H9 (cell line): ENCODE measurements around the gene ADORA3. TPM values are rescaled to one million over a fixed set of nuclear protein-coding genes. Genes with fewer than 3 reads are reported as not detected.

ENCODE experiments used
- DNase-seq: peaks from one replicate; pipeline ENCODE4 v3.0.0-alpha.2; 2017
- H2AFZ ChIP-seq: one replicate; pipeline ENCODE4 v1.6.1; 2013; ENCODE audit warnings: mild to moderate bottlenecking, low read length, control low read depth, moderate library complexity
- H2AK5ac ChIP-seq: 2 replicates; pipeline ENCODE4 v1.6.1; 2013; ENCODE audit warnings: low read length, control low read depth, mixed read lengths; ENCODE audit not compliant: insufficient read length
- H2BK120ac ChIP-seq: one replicate; pipeline ENCODE4 v1.6.1; 2013; ENCODE audit warnings: low read depth, mild to moderate bottlenecking, low read length, control low read depth, inconsistent platforms; ENCODE audit not compliant: poor library complexity, severe bottlenecking
- H2BK12ac ChIP-seq: 2 replicates; pipeline ENCODE4 v1.6.1; 2013; ENCODE audit warnings: low read length, control low read depth, mixed read lengths, low read depth; ENCODE audit not compliant: insufficient read length
- H2BK15ac ChIP-seq: 2 replicates; pipeline ENCODE4 v1.6.1; 2013; ENCODE audit warnings: low read depth, low read length, control low read depth
- H2BK20ac ChIP-seq: one replicate; pipeline ENCODE4 v1.6.1; 2013; ENCODE audit warnings: low read depth, mild to moderate bottlenecking, low read length, control low read depth, inconsistent platforms; ENCODE audit not compliant: poor library complexity, severe bottlenecking
- H2BK5ac ChIP-seq: 2 replicates; pipeline ENCODE4 v1.6.1; 2013; ENCODE audit warnings: low read length, control low read depth, mixed read lengths; ENCODE audit not compliant: insufficient read length
- H3K14ac ChIP-seq: 2 replicates; pipeline ENCODE4 v1.6.1; 2013; ENCODE audit warnings: low read length, control low read depth; ENCODE audit not compliant: insufficient read depth
- H3K18ac ChIP-seq: 2 replicates; pipeline ENCODE4 v1.6.1; 2013; ENCODE audit warnings: low read depth, mild to moderate bottlenecking, mixed read lengths, low read length, control low read depth; ENCODE audit not compliant: insufficient read length
- H3K23ac ChIP-seq: 2 replicates; pipeline ENCODE4 v1.6.1; 2013; ENCODE audit warnings: low read length, control low read depth, mixed read lengths, low read depth; ENCODE audit not compliant: insufficient read length
- H3K23me2 ChIP-seq: 2 replicates; pipeline ENCODE4 v1.6.1; 2013; ENCODE audit warnings: low read depth, mild to moderate bottlenecking, mixed read lengths, low read length, control low read depth; ENCODE audit not compliant: insufficient read length, poor library complexity, severe bottlenecking
- H3K27ac ChIP-seq: 2 replicates; pipeline ENCODE4 v1.5.1; 2013; ENCODE audit warnings: low read length, control low read depth, mixed read lengths, low read depth; ENCODE audit not compliant: insufficient read length
- H3K27me3 ChIP-seq: 2 replicates; pipeline ENCODE4 v1.6.1; 2013; ENCODE audit warnings: low read length, control low read depth, inconsistent platforms; ENCODE audit not compliant: insufficient read depth
- H3K4ac ChIP-seq: 2 replicates; pipeline ENCODE4 v1.6.1; 2013; ENCODE audit warnings: low read depth, mild to moderate bottlenecking, control low read depth, inconsistent platforms, low read length, moderate library complexity
- H3K4me1 ChIP-seq: 2 replicates; pipeline ENCODE4 v1.6.1; 2013; ENCODE audit warnings: low read length, control low read depth, inconsistent platforms; ENCODE audit not compliant: insufficient read depth
- H3K4me2 ChIP-seq: 2 replicates; pipeline ENCODE4 v1.6.1; 2013; ENCODE audit warnings: low read length, control low read depth, mixed read lengths; ENCODE audit not compliant: insufficient read length, insufficient read depth
- H3K56ac ChIP-seq: 2 replicates; pipeline ENCODE4 v1.6.1; 2013; ENCODE audit warnings: low read depth, mild to moderate bottlenecking, mixed read lengths, low read length, control low read depth; ENCODE audit not compliant: insufficient read length
- H3K79me1 ChIP-seq: 2 replicates; pipeline ENCODE4 v1.6.1; 2013; ENCODE audit warnings: low read depth, mild to moderate bottlenecking, moderate library complexity, low read length, control low read depth, inconsistent platforms; ENCODE audit not compliant: insufficient read depth, poor library complexity, severe bottlenecking
- H3K79me2 ChIP-seq: 2 replicates; pipeline ENCODE4 v1.6.1; 2013; ENCODE audit warnings: low read length, control low read depth, inconsistent platforms; ENCODE audit not compliant: insufficient read depth
- H3K9ac ChIP-seq: 2 replicates; pipeline ENCODE4 v1.6.1; 2013; ENCODE audit warnings: low read length, control low read depth, mixed read lengths; ENCODE audit not compliant: insufficient read length; ENCODE audit errors: extremely low read depth
- H3K9me3 ChIP-seq: one replicate; pipeline ENCODE4 v1.6.1; 2013; ENCODE audit warnings: low read depth, low read length, inconsistent platforms; ENCODE audit not compliant: control insufficient read depth
- H3T11ph ChIP-seq: one replicate; pipeline ENCODE4 v1.6.1; 2013; ENCODE audit warnings: mild to moderate bottlenecking, low read length, control low read depth, inconsistent platforms
- H4K20me1 ChIP-seq: one replicate; pipeline ENCODE4 v1.6.1; 2013; ENCODE audit not compliant: control insufficient read depth, insufficient read length, insufficient read depth
- H4K5ac ChIP-seq: 2 replicates; pipeline ENCODE4 v1.6.1; 2013; ENCODE audit warnings: low read depth, mild to moderate bottlenecking, mixed read lengths, low read length, control low read depth; ENCODE audit not compliant: insufficient read length
- H4K8ac ChIP-seq: replicated peaks from 2 replicates; pipeline ENCODE4 v1.6.1; 2013; ENCODE audit warnings: low read length, control low read depth, mixed read lengths, low read depth; ENCODE audit not compliant: insufficient read length
- H4K91ac ChIP-seq: 2 replicates; pipeline ENCODE4 v1.6.1; 2013; ENCODE audit warnings: low read depth, mild to moderate bottlenecking, moderate library complexity, mixed read lengths, low read length, control low read depth; ENCODE audit not compliant: insufficient read length
- H3K27ac Mint-ChIP-seq, 3 experiments: 2 replicates in 2 of 3; 3 replicates in 1 of 3; pipeline ENCODE4 v1.8.0; 2020 to 2021; ENCODE audit warnings: mixed read lengths in 3 of 3, mild to moderate bottlenecking in 1 of 3, moderate library complexity in 1 of 3
- H3K27me3 Mint-ChIP-seq: 2 replicates; pipeline ENCODE4 v1.8.0; 2021; ENCODE audit warnings: low read depth, mild to moderate bottlenecking, moderate library complexity, mixed read lengths
- H3K36me3 Mint-ChIP-seq, 3 experiments: 2 replicates in 2 of 3; 3 replicates in 1 of 3; pipeline ENCODE4 v1.8.0; 2020 to 2021; ENCODE audit warnings: low read depth in 3 of 3, mixed read lengths in 3 of 3; ENCODE audit not compliant: insufficient read depth in 1 of 3
- H3K4me1 Mint-ChIP-seq, 2 experiments: 2 replicates each; pipeline ENCODE4 v1.8.0; 2020; ENCODE audit warnings: mixed read lengths in 2 of 2
- H3K4me3 Mint-ChIP-seq, 2 experiments: 2 replicates in 1 of 2; 3 replicates in 1 of 2; pipeline ENCODE4 v1.8.0; 2020 to 2021; ENCODE audit warnings: mild to moderate bottlenecking in 2 of 2, mixed read lengths in 2 of 2, moderate library complexity in 1 of 2
- H3K9me3 Mint-ChIP-seq, 2 experiments: 2 replicates in 1 of 2; 3 replicates in 1 of 2; pipeline ENCODE4 v1.8.0; 2020; ENCODE audit warnings: mild to moderate bottlenecking in 2 of 2, mixed read lengths in 2 of 2, moderate library complexity in 1 of 2
- WGBS: extraction: QIAGEN DNeasy Blood & Tissue Kit; methylation state at CpG from one replicate; pipeline ENCODE4 v1.1.7; 2013; ENCODE audit warnings: missing lambda C conversion rate, low lambda C conversion rate, mixed read lengths; ENCODE audit not compliant: insufficient read length; ENCODE audit errors: extremely low coverage; 5-methylcytosine and 5-hydroxymethylcytosine counted together
- total RNA-seq: library from RNA; stranded (reverse); gene quantifications from 2 replicates; pipeline ENCODE4 v1.2.1, GENCODE V29; 2021
- TF ChIP-seq, protein P1 (sequence below): fragments of 200-600 bp; sonication (generic); conservative IDR thresholded peaks from 3 replicates; pipeline ENCODE4 v1.8.0; 2021; ENCODE audit warnings: antibody characterized with exemption, mild to moderate bottlenecking

Gene ADORA3
- total RNA-seq, 1 experiment from 2014 or later = not detected

DNA sequence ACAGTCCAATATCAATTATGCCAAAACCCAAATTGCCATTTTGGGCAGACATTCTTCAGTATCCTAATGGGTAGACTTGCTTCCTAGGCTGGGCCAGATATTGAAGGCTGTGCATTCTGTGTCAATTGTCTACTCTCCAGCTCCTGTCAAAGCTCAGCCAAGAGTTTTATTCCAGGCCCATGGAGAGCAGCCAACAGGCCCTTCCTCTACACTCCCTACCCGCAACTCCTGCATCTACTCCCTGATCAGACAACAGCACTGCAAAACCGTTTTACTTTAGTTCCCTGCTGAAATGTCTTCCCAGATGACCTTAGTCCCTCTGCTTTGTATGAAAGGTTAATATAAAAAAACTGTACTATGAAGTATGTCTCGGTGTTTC lies 6.6 kb upstream of the ADORA3 start:
- H2BK12ac ChIP-seq = no peak overlapping the region
- H4K5ac ChIP-seq = no peak overlapping the region
- H3K9me3 ChIP-seq = no peaks in the 10 kb centered on the region
- H2BK15ac ChIP-seq = no peak overlapping the region
- Mint-ChIP-seq H3K27me3 (no peaks in the 10 kb centered on the region), H3K36me3 (no peaks in the 10 kb centered on the region), H3K9me3 (no peaks in the 10 kb centered on the region), H3K27ac (no peak overlapping the region), H3K4me1 (peaks cover 6 to 10% of the 10 kb centered on the region in 2 experiments), H3K4me3 (no peak overlapping the region)
- no peak overlapping the region for H3K27ac ChIP-seq
- no peak overlapping the region for H4K8ac ChIP-seq
- H2AK5ac ChIP-seq = no peak overlapping the region
- H3K4ac ChIP-seq = no peak overlapping the region
- H3T11ph ChIP-seq = no peak overlapping the region
- no peaks in the 10 kb centered on the region for H3K23me2 ChIP-seq
- H2BK5ac ChIP-seq = no peak overlapping the region
- no peak overlapping the region for H3K56ac ChIP-seq
- no peak overlapping the region for H2BK20ac ChIP-seq
- H3K4me1 ChIP-seq = no peaks in the 10 kb centered on the region
- H3K14ac ChIP-seq = no peak overlapping the region
- no peak overlapping the region for H2AFZ ChIP-seq
- H3K79me2 ChIP-seq = no peaks in the 10 kb centered on the region
- no peak overlapping the region for H2BK120ac ChIP-seq
- no CpG with 5 or more reads among the region's 3 CpGs for WGBS
- TF ChIP-seq, protein P1, sequence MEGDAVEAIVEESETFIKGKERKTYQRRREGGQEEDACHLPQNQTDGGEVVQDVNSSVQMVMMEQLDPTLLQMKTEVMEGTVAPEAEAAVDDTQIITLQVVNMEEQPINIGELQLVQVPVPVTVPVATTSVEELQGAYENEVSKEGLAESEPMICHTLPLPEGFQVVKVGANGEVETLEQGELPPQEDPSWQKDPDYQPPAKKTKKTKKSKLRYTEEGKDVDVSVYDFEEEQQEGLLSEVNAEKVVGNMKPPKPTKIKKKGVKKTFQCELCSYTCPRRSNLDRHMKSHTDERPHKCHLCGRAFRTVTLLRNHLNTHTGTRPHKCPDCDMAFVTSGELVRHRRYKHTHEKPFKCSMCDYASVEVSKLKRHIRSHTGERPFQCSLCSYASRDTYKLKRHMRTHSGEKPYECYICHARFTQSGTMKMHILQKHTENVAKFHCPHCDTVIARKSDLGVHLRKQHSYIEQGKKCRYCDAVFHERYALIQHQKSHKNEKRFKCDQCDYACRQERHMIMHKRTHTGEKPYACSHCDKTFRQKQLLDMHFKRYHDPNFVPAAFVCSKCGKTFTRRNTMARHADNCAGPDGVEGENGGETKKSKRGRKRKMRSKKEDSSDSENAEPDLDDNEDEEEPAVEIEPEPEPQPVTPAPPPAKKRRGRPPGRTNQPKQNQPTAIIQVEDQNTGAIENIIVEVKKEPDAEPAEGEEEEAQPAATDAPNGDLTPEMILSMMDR = no peak
- H3K18ac ChIP-seq = no peak overlapping the region
- H3K27me3 ChIP-seq = no peaks in the 10 kb centered on the region
- no peaks in the 10 kb centered on the region for H4K20me1 ChIP-seq
- no peak overlapping the region for H3K9ac ChIP-seq
- no peak overlapping the region for H3K4me2 ChIP-seq
- H3K23ac ChIP-seq = no peak overlapping the region
- H3K79me1 ChIP-seq = no peaks in the 10 kb centered on the region
- DNase-seq = no peak
- H4K91ac ChIP-seq = no peak overlapping the region
